NT2/D1 (cell line): Measurements from ENCODE around the gene KCTD16.

Source experiments
- SUZ12 ChIP-seq: IDR thresholded peaks from 2 replicates; pipeline ENCODE4 v1.6.1; 2011; ENCODE audit not compliant: insufficient read length, insufficient read depth; ENCODE audit errors: extremely low read depth
- YY1 ChIP-seq: IDR thresholded peaks from 2 replicates; pipeline ENCODE4 v1.6.1; 2011; ENCODE audit not compliant: insufficient read length, insufficient read depth
- ZNF274 ChIP-seq: IDR thresholded peaks from 2 replicates; pipeline ENCODE4 v1.6.1; 2011; ENCODE audit warnings: mild to moderate bottlenecking, low read depth, low read length

- TF ChIP-seq ZNF274 (no peak), SUZ12 (no peak), YY1 (no peak)
Measured at GRCh38 chr5:144206141-144206540, 35.5 kb downstream of the KCTD16 start.
